SU-DHL-6 (cell line): ENCODE measurements around the gene CCDC40.

Experiments
- H2AFZ ChIP-seq: fragments of 200-600 bp; sonication (generic); 2 replicates; pipeline ENCODE4 v1.6.1; 2014; ENCODE audit warnings: low read depth, mild to moderate bottlenecking, moderate library complexity, mixed read lengths, antibody characterized with exemption, low read length; ENCODE audit not compliant: severe bottlenecking
- H3F3A ChIP-seq: fragments of 200-600 bp; shearing (Covaris generic); 2 replicates; pipeline ENCODE4 v1.6.0; 2016; ENCODE audit warnings: antibody characterized with exemption, mild to moderate bottlenecking; ENCODE audit not compliant: insufficient read depth
- H3K27ac ChIP-seq: fragments of 200-600 bp; sonication (generic); 2 replicates; pipeline ENCODE4 v1.5.1; 2016; ENCODE audit warnings: low read depth, mild to moderate bottlenecking, low read length, moderate library complexity, mixed read lengths
- H3K27me3 ChIP-seq: fragments of 200-600 bp; sonication (generic), shearing (Covaris generic); 2 replicates; pipeline ENCODE4 v1.6.0; 2014; ENCODE audit warnings: mild to moderate bottlenecking, low read length
- H3K36me3 ChIP-seq: fragments of 200-600 bp; sonication (generic); 2 replicates; pipeline ENCODE4 v1.6.1; 2014; ENCODE audit warnings: mild to moderate bottlenecking, low read length, mixed read lengths
- H3K4me2 ChIP-seq: fragments of 300-600, 200-600 bp; shearing (Covaris generic), sonication (generic); 2 replicates; pipeline ENCODE4 v1.6.0; 2014; ENCODE audit warnings: low read length, low read depth, mild to moderate bottlenecking; ENCODE audit not compliant: poor library complexity, severe bottlenecking
- H3K4me3 ChIP-seq: fragments of 200-600 bp; sonication (generic); 2 replicates; pipeline ENCODE4 v1.5.1; 2014; ENCODE audit warnings: antibody characterized with exemption, low read length, mild to moderate bottlenecking, mixed read lengths; ENCODE audit not compliant: insufficient read depth, poor library complexity, severe bottlenecking
- H3K79me2 ChIP-seq: fragments of 200-600 bp; sonication (generic); 2 replicates; pipeline ENCODE4 v1.6.1; 2014; ENCODE audit warnings: mild to moderate bottlenecking, low read length, moderate library complexity; ENCODE audit not compliant: insufficient read depth
- H3K9ac ChIP-seq: fragments of 200-600 bp; sonication (generic); 2 replicates; pipeline ENCODE4 v1.7.0; 2014; ENCODE audit warnings: mild to moderate bottlenecking, low read length
- H3K9me2 ChIP-seq: fragments of 200-600 bp; sonication (generic); replicated peaks from 2 replicates; pipeline ENCODE4 v1.6.1; 2014; ENCODE audit warnings: low read length; ENCODE audit not compliant: insufficient read depth
- H3K9me3 ChIP-seq: fragments of 200-600 bp; sonication (generic); 2 replicates; pipeline ENCODE4 v1.6.1; 2014; ENCODE audit warnings: low read length, mixed read lengths; ENCODE audit not compliant: insufficient read depth
- H4K20me1 ChIP-seq: fragments of 200-600 bp; sonication (generic); 2 replicates; pipeline ENCODE4 v1.6.1; 2014; ENCODE audit warnings: low read depth, mild to moderate bottlenecking, antibody characterized with exemption, low read length, moderate library complexity, mixed read lengths
- CTCF ChIP-seq: fragments of 200-600 bp; sonication (generic); IDR thresholded peaks from one replicate; pipeline ENCODE4 v1.5.1; 2017; ENCODE audit warnings: antibody characterized with exemption, mild to moderate bottlenecking, low read length, moderate library complexity; ENCODE audit not compliant: insufficient read depth, poor library complexity, severe bottlenecking
- EZH2phosphoT487 ChIP-seq: fragments of 200-600 bp; sonication (generic), shearing (Covaris generic); conservative IDR thresholded peaks from 2 replicates; pipeline ENCODE4 v1.6.1; 2018; ENCODE audit warnings: mild to moderate bottlenecking, antibody characterized with exemption, low read length, moderate library complexity, mixed read lengths

CCDC40 gene

GRCh38 chr17:80034791-80035686 is 1.4 kb upstream of the CCDC40 start:
- Histone ChIP-seq H3K4me2 (peak overlapping the region; percentile 43), H3K36me3 (no peaks in the 10 kb centered on the region), H3K27ac (no peak overlapping the region), H3K9ac (peak overlapping the region; percentile 8; the same call in 1 of the 2 replicates), H3K27me3 (peaks cover 4% of the 10 kb centered on the region; the same call in 1 of the 2 replicates), H2AFZ (no peak overlapping the region), H3K9me2 (no peaks in the 10 kb centered on the region), H3K79me2 (no peaks in the 10 kb centered on the region), H3F3A (no peaks in the 10 kb centered on the region; the same call in 1 of the 2 replicates), H3K9me3 (no peaks in the 10 kb centered on the region), H4K20me1 (no peaks in the 10 kb centered on the region), H3K4me3 (peak overlapping the region; percentile 22)
- TF ChIP-seq CTCF (no peak), EZH2phosphoT487 (no peak)

- Histone ChIP-seq H3K36me3 (no peaks in the 10 kb centered on the region), H3K27me3 (peaks cover 4% of the 10 kb centered on the region; the same call in 1 of the 2 replicates), H3F3A (no peaks in the 10 kb centered on the region; the same call in 1 of the 2 replicates), H3K4me2 (peak within 1 kb of the TSS; percentile 45), H3K79me2 (no peaks in the 10 kb centered on the region), H3K9me3 (no peaks in the 10 kb centered on the region), H2AFZ (peak within 1 kb of the TSS; percentile 18), H3K9ac (peak within 1 kb of the TSS; percentile 34; the same call in 1 of the 2 replicates), H3K4me3 (peak within 1 kb of the TSS; percentile 36), H3K27ac (no peak within 1 kb of the TSS), H4K20me1 (no peaks in the 10 kb centered on the region), H3K9me2 (no peaks in the 10 kb centered on the region)
- TF ChIP-seq EZH2phosphoT487 (no peak), CTCF (no peak)
These were observed 830 bp upstream of the CCDC40 start, which contains the start of gene TBC1D16 for GRCh38 chr17:80035687-80035936. TSS of gene TBC1D16 (minus strand) at chr17:80035872. CDS start at chr17:80013547, 22,325 bp downstream.

DNA sequence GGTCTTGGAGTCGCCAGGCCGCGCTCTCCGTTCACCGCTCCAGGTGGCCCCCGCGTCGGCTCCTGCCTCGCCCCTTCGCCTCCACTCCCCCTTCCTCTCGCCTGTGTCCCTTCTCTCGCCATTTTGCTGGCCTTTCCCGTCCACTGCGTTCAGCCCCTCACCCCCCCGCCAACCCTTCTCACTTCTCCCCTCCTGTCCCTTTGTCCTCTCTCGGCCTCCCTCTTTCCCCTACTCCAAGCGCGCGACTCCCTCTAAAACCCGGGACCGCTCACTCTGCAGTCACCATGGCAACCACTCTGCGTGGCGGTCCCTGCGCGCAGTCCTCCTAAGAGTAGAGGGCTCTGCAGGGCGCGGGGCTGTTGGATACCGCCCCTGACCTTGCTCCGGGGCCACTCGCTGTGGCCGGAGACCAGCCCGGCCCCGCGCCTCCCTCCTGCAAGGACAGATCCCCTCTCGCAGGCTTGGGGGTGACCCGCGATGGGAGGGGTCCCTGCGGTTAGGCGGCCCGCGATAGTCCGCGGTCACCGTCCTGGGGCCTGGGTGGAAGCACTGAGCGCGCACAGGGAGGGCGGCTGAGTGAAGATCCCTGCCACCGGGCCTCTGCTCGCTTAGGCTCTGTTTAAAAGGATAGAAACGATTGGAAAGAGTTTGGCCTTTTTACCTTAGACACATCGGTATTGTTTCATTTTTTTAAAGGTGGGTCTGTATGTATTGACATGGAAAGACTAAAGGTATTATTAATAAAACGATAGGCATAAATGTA is 454 bp downstream of the CCDC40 start:
- no peaks in the 10 kb centered on the region for H4K20me1 ChIP-seq
- no peaks in the 10 kb centered on the region; the same call in 1 of the 2 replicates for H3F3A ChIP-seq
- no peaks in the 10 kb centered on the region for H3K79me2 ChIP-seq
- no peak overlapping the region for H3K27ac ChIP-seq
- no peaks in the 10 kb centered on the region for H3K36me3 ChIP-seq
- H3K27me3 ChIP-seq: peaks cover 4% of the 10 kb centered on the region; the same call in 1 of the 2 replicates
- no peak overlapping the region for H3K4me2 ChIP-seq
- H3K9me2 ChIP-seq: no peaks in the 10 kb centered on the region
- H2AFZ ChIP-seq: no peak overlapping the region
- no peak for TF ChIP-seq CTCF
- TF ChIP-seq EZH2phosphoT487: no peak
- no peaks in the 10 kb centered on the region for H3K9me3 ChIP-seq
- H3K9ac ChIP-seq: no peak overlapping the region
- H3K4me3 ChIP-seq: no peak overlapping the region
